Skin of body (tissue), 2 donors: ENCODE results near the gene PLD2. TPM values are rescaled to one million over a fixed set of nuclear protein-coding genes. Genes with fewer than 3 reads are reported as not detected.

ENCODE experiments used
- DNase-seq: peaks from one replicate; lab custom pipeline; 2025; lab: John Stamatoyannopoulos, UW
- total RNA-seq: library from RNA; depleted of rRNA; stranded (reverse); fragments of >200 nt; gene quantifications from one replicate; pipeline ENCODE4 v1.2.3, GENCODE V29; 2014

The PLD2 gene
- total RNA-seq, 1 donor from 2014 or later, result 24.5 TPM

GRCh38 chr17:4833941-4834680, 27.2 kb downstream of the PLD2 start:
- DNase-seq, result peak; percentile 38

GRCh38 chr17:4834681-4835020, 27.7 kb downstream of the PLD2 start:
- no peak for DNase-seq

GRCh38 chr17:4836221-4836620, 29.3 kb downstream of the PLD2 start:
- no peak for DNase-seq

GRCh38 chr17:4837471-4838308, 30.7 kb downstream of the PLD2 start:
- DNase-seq, result no peak

- DNase-seq, result no peak
Observed at GRCh38 chr17:4838309-4838785, 31.4 kb downstream of the PLD2 start.

- DNase-seq, result no peak
Observed at GRCh38 chr17:4839221-4839620, 32.3 kb downstream of the PLD2 start.

- DNase-seq, result no peak
Observed at GRCh38 chr17:4839965-4840892, 33.3 kb downstream of the PLD2 start.

- DNase-seq, result no peak
Observed at GRCh38 chr17:4840893-4841242, 33.9 kb downstream of the PLD2 start.

GRCh38 chr17:4842376-4842775, 35.4 kb downstream of the PLD2 start:
- no peak for DNase-seq

GRCh38 chr17:4843321-4844000, 36.5 kb downstream of the PLD2 start:
- no peak for DNase-seq

GRCh38 chr17:4845118-4845517, 38.2 kb downstream of the PLD2 start:
- DNase-seq, result no peak

GRCh38 chr17:4846635-4847390, 39.9 kb downstream of the PLD2 start:
- no peak for DNase-seq

- DNase-seq, result no peak
Observed at GRCh38 chr17:4849011-4849536, 42.1 kb downstream of the PLD2 start.

GRCh38 chr17:4850246-4850645, 43.3 kb downstream of the PLD2 start:
- no peak for DNase-seq

GRCh38 chr17:4851084-4851483, 44.1 kb downstream of the PLD2 start:
- DNase-seq, result no peak

- no peak for DNase-seq
Observed at GRCh38 chr17:4852567-4853207, 45.7 kb downstream of the PLD2 start.

GRCh38 chr17:4853208-4853671, 46.3 kb downstream of the PLD2 start:
- DNase-seq, result no peak

- no peak for DNase-seq
Observed at GRCh38 chr17:4854111-4854681, 47.2 kb downstream of the PLD2 start.

- DNase-seq, result no peak
Observed at GRCh38 chr17:4856271-4856936, 49.5 kb downstream of the PLD2 start.
